ENCODE data around the gene RASEF. TPM values are rescaled to one million over a fixed set of nuclear protein-coding genes. Genes with fewer than 3 reads are reported as not detected.
"Not testable (repeated sequence)": the region's sequence is repeated elsewhere in the genome, so short reads cannot be mapped to it uniquely, and the experiment has no call there.

The RASEF gene
- total RNA-seq, 4 donors from 2014 or later, result 3.4 to 6.2 (median 4.8) TPM

GRCh38 chr9:83106263-83106662 is 43.3 kb upstream of the RASEF start:
- no peaks in the 10 kb centered on the region for H3K27me3 ChIP-seq
- no peak for DNase-seq (ENCODE audit: low spot score in 2 of 2)
- H3K9me3 ChIP-seq, result no peaks in the 10 kb centered on the region
- WGBS, result 74% methylated on average over 1 of the region's 1 CpG
- H3K4me1 ChIP-seq, result no peaks in the 10 kb centered on the region
- TF ChIP-seq CTCF (IDR thresholded peaks at IDR 0.05) (no peak), EP300 (IDR thresholded peaks at IDR 0.05) (no peak), POLR2A (IDR thresholded peaks at IDR 0.05) (no peak), POLR2AphosphoS5 (IDR thresholded peaks at IDR 0.05) (no peak)
- no peaks in the 10 kb centered on the region for H3K36me3 ChIP-seq
- no peak overlapping the region for H3K27ac ChIP-seq
- H3K4me3 ChIP-seq, result no peak overlapping the region

- Histone ChIP-seq H3K9me3 (no peaks in the 10 kb centered on the region), H3K36me3 (no peaks in the 10 kb centered on the region), H3K27ac (no peak overlapping the region), H3K4me1 (no peaks in the 10 kb centered on the region), H3K27me3 (no peaks in the 10 kb centered on the region), H3K4me3 (no peak overlapping the region)
- no peak for DNase-seq (ENCODE audit: low spot score in 2 of 2)
- 98% methylated on average over 4 of the region's 4 CpGs for WGBS
- TF ChIP-seq POLR2A (IDR thresholded peaks at IDR 0.05), result no peak
- TF ChIP-seq CTCF (IDR thresholded peaks at IDR 0.05), result no peak
These were observed 34.7 kb upstream of the RASEF start for GRCh38 chr9:83097633-83098032.

DNA sequence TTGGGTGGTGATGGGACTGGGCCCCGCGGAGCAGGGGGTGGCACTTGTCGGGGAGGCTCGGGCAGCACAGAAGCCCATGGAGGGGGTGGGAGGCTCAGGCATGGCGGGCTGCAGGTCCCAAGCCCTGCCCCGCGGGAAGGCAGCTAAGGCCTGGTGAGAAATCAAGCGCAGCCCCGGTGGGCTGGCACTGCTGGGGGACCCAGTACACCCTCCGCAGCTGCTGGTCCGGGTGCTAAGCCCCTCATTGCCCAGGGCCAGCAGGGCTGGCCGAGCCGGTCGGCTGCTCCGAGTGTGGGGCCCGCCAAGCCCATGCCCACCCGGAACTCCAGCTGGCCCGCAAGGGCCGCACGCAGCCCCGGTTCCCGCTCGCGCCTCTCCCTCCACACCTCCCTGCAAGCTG is 30.4 kb upstream of the RASEF start:
- H3K27ac ChIP-seq; H3K36me3 ChIP-seq; DNase-seq (ENCODE audit: low spot score in 2 of 2); H3K4me1 ChIP-seq; H3K4me3 ChIP-seq; H3K27me3 ChIP-seq: not testable (repeated sequence)
- H3K9me3 ChIP-seq, result peaks cover 12% of the 10 kb centered on the region
- 91% methylated on average over 16 of the region's 24 CpGs for WGBS

GRCh38 chr9:83081846-83082245 is 18.9 kb upstream of the RASEF start:
- no peak overlapping the region for H3K4me3 ChIP-seq
- no peaks in the 10 kb centered on the region for H3K9me3 ChIP-seq
- H3K36me3 ChIP-seq, result no peaks in the 10 kb centered on the region
- no peaks in the 10 kb centered on the region for H3K27me3 ChIP-seq
- H3K27ac ChIP-seq, result no peak overlapping the region
- no peak for TF ChIP-seq POLR2A (IDR thresholded peaks at IDR 0.05)
- no peak for TF ChIP-seq CTCF (IDR thresholded peaks at IDR 0.05)
- no peak for TF ChIP-seq EP300 (IDR thresholded peaks at IDR 0.05)
- TF ChIP-seq POLR2AphosphoS5 (IDR thresholded peaks at IDR 0.05), result no peak
- WGBS, result 63% methylated on average over 6 of the region's 6 CpGs
- H3K4me1 ChIP-seq, result no peaks in the 10 kb centered on the region
- no peak for DNase-seq (ENCODE audit: low spot score in 2 of 2)

GRCh38 chr9:83081010-83081409 is 18.1 kb upstream of the RASEF start:
- Histone ChIP-seq H3K36me3 (no peaks in the 10 kb centered on the region), H3K27ac (no peak overlapping the region), H3K27me3 (no peaks in the 10 kb centered on the region), H3K4me3 (no peak overlapping the region), H3K4me1 (no peaks in the 10 kb centered on the region), H3K9me3 (no peaks in the 10 kb centered on the region)
- no peak for TF ChIP-seq POLR2AphosphoS5 (IDR thresholded peaks at IDR 0.05)
- no peak for TF ChIP-seq EP300 (IDR thresholded peaks at IDR 0.05)
- whole genome bisulfite sequencing, result 69% methylated on average over 3 of the region's 3 CpGs
- no peak for DNase-seq (ENCODE audit: low spot score in 2 of 2)

GRCh38 chr9:83075932-83076331 is 13.0 kb upstream of the RASEF start:
- not testable (repeated sequence) for H3K27me3 ChIP-seq; DNase-seq (ENCODE audit: low spot score in 2 of 2); H3K4me3 ChIP-seq; H3K36me3 ChIP-seq; H3K9me3 ChIP-seq; H3K4me1 ChIP-seq; H3K27ac ChIP-seq
- 87% methylated on average over 7 of the region's 7 CpGs for WGBS

GRCh38 chr9:83072498-83072897 is 9.6 kb upstream of the RASEF start:
- H3K4me3 ChIP-seq; H3K4me1 ChIP-seq; H3K27ac ChIP-seq; H3K27me3 ChIP-seq; H3K36me3 ChIP-seq; H3K9me3 ChIP-seq; DNase-seq (ENCODE audit: low spot score in 2 of 2): not testable (repeated sequence)

Data from suprapubic skin (tissue), 4 donors.